ES-I3 (cell line): ENCODE results near the gene PHACTR1.

Source experiments
- H3K36me3 ChIP-seq: 2 replicates; pipeline ENCODE4 v1.6.1; 2013; ENCODE audit warnings: mild to moderate bottlenecking, low read length, control low read depth, moderate library complexity; ENCODE audit not compliant: insufficient read depth
- H3K4me1 ChIP-seq: 2 replicates; pipeline ENCODE4 v1.6.1; 2013; ENCODE audit warnings: mild to moderate bottlenecking, control low read depth, low read length; ENCODE audit not compliant: insufficient read depth
- H3K9ac ChIP-seq: 2 replicates; pipeline ENCODE4 v1.6.1; 2013; ENCODE audit warnings: low read depth, mild to moderate bottlenecking, low read length, moderate library complexity
- H3K9me3 ChIP-seq: 2 replicates; pipeline ENCODE4 v1.6.1; 2013; ENCODE audit warnings: mild to moderate bottlenecking, low read length, moderate library complexity; ENCODE audit not compliant: control insufficient read depth, insufficient read depth

PHACTR1 gene

DNA sequence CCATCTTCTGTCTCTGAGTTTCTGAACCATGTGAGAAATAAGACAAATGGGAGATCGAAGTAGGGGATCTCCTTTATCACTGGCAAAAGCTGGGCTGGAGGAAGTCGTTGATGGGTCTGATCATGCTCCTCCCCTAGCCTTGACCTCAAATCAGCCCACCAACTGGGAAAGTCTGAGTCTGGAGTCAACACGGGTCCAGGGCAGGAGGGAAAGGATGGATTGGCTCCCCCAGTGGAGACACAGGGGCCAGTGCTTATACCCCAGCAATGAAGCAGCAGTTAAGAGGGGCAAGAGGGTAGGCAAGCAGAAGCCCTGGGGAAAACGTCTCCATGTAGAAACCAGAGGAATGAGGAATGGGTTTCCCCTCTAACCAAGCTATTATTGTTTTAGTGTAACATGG lies 459.2 kb downstream of the PHACTR1 start:
- H3K36me3 ChIP-seq, result no peaks in the 10 kb centered on the region
- no peaks in the 10 kb centered on the region for H3K4me1 ChIP-seq
- H3K9ac ChIP-seq, result no peak overlapping the region
- H3K9me3 ChIP-seq, result no peaks in the 10 kb centered on the region

DNA sequence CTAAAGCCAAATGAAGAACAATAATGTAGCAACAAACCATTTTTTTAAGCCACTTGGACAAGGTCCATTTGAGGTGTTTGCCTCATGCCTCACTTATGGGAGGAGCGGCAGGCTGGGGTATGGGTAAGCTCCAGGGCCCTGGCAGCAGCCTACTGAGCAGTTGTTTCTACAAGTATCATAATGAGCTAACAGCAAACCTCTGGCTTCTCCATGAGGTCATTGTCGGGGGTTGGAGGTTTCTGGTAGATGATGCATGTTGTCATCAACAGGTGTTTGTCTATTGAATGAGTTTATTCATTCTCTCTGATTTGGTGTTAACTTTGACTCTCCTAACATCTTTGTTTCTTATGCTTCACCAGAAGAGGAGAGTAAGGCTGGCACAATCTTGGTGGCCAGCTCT lies 461.1 kb downstream of the PHACTR1 start:
- H3K9me3 ChIP-seq, result no peaks in the 10 kb centered on the region
- H3K9ac ChIP-seq, result no peak overlapping the region
- H3K36me3 ChIP-seq, result no peaks in the 10 kb centered on the region
- H3K4me1 ChIP-seq, result no peaks in the 10 kb centered on the region

DNA sequence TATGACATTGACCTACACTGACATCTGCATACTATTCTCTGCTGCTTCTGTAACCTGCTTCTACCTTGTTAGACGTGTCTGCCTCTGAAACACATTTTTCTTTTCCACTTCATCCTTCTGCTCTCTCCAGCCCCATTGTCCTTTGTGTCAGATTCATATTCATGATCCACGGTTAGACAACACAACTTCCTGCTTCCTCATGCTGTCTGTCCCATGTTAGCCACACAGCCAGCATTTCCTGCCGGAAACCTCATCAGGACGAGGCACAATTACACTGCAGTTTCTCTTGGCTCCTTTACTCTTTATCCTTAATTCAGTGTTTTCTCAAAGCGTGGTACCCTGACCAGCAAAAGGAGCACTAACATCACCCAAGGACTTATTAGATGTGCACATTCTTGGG lies 461.5 kb downstream of the PHACTR1 start:
- no peaks in the 10 kb centered on the region for H3K9me3 ChIP-seq
- no peaks in the 10 kb centered on the region for H3K36me3 ChIP-seq
- H3K4me1 ChIP-seq, result no peaks in the 10 kb centered on the region
- no peak overlapping the region for H3K9ac ChIP-seq

DNA sequence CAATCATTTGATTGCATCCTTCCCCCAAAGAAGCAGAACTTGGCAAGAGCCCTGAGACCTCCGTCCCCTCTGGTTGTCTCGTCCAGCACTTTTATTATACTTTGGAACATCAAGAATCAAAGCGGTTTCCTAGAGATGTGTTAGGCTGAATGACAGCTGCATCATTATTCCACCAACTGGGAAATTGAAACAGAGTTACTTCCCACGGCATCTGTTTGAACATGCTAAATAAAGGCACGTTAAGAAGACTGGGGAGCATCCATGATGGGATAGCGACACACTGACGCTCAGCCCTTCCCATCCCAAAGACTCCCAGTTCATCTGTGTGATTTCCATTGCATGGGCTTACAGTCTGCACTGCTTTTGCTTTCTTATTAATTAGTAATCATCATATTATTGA lies 464.0 kb downstream of the PHACTR1 start:
- Histone ChIP-seq H3K9ac (no peak overlapping the region), H3K9me3 (no peaks in the 10 kb centered on the region), H3K4me1 (no peaks in the 10 kb centered on the region), H3K36me3 (no peaks in the 10 kb centered on the region)

DNA sequence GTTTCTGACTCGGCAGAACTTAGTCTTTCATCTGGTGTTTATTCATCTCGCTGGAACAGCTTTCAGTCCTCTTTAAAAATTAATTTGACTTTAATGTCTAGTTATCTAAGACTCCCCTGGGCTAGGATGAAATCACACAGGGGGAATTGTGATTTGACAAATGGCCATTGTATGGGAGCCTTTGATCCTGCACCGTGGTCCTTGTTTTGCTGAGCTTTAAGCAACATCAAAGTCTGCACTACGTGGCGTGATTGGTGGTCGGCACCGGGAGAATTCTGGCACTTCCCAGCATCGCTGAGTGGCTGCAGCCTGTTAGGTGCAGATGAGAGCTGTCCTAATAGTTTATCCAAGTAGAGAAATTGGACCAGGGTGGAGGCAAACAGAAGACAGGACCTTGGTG lies 464.8 kb downstream of the PHACTR1 start:
- H3K36me3 ChIP-seq, result no peaks in the 10 kb centered on the region
- H3K9ac ChIP-seq, result no peak overlapping the region
- H3K4me1 ChIP-seq, result no peaks in the 10 kb centered on the region
- H3K9me3 ChIP-seq, result no peaks in the 10 kb centered on the region

DNA sequence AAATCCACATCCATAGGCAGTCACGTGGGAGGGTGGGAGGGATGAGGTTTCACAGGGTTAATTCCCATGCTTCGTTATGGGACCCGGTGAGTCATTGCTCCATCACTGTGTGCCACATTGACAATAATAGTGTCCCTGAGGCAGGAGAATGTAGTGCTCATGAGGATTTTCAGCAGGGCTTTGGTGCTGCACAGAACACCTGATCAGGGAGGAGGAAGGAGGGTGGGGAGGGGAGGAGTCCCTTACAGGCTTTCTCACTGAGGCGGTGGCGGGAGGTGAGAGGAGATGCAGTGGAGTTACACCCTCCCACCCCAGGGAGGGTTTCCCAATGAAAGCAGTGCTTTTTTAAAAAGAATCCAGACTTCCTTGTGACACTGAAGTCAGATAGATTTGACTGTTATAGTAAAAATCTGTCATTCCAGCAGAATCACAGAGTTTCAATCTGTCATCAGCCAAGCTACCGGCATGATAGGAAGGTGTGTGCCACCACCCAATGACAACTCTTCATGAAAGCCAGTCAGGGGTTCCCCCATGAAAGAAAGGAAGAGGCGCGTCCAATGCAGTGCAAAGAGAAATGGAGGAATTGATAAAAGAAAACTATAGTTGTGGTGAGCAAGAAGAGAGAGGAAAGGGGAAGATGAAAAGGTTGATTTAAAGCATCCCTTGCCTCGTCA lies 467.0 kb downstream of the PHACTR1 start:
- Histone ChIP-seq H3K9ac (no peak overlapping the region), H3K4me1 (no peaks in the 10 kb centered on the region), H3K9me3 (no peaks in the 10 kb centered on the region), H3K36me3 (no peaks in the 10 kb centered on the region)

DNA sequence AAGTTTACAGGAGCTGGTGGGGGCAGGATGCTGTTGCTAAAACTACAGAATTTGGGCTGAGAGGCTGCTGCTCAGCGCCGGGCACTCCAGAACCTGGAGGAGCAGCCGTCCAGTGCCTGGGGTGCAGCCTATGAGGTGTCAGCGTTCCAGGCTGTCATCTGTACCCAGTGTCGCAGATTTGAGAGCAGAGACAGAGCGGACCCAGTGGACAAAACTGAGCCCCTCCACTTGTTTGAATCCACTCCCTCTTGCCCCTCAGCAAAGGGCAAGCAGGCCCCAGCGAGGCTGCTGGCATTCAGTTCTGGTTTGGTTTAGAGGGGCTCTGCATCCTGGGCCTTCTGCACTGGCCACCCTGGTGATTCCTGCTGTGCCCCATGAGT lies 467.5 kb downstream of the PHACTR1 start:
- Histone ChIP-seq H3K36me3 (no peaks in the 10 kb centered on the region), H3K9ac (no peak overlapping the region), H3K9me3 (no peaks in the 10 kb centered on the region), H3K4me1 (no peaks in the 10 kb centered on the region)

DNA sequence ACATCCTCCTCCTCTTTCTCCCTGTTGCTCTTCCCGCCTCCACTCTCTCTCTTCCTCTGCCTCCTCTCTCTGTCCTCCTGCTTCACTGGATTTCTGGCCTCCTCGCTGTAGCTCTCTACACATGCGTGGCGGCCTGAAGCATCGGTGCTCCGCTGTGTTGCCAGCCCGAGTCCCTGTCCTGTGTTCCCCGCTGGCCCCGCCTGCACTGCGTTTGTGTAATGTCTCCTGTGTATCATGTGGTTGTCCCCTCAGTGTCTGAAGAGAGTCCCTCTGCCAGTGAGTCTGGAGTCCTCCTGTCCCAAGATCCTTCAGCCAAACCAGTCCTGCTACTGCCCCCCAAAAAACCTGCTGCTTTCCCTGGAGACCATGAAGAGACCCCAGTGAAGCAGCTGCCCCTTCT lies 468.0 kb downstream of the PHACTR1 start:
- no peaks in the 10 kb centered on the region for H3K9me3 ChIP-seq

DNA sequence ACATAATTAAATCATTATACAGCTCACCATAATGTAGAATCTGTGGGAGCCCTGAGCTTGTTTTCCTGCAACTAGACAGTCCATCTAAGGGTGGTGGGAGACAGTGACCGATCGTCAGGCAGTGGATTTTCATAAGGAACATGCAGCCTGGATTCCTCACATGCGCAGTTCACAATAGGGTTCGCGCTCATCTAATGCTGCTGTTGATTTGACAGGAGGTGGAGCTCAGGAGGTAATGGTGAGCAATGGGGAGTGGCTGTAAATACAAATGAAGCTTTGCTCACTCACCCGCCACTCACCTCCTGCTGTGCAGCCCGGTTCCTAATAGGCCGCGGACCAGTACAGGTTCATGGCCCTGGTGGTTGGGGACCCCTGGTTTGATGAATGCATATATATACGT lies 470.3 kb downstream of the PHACTR1 start:
- no peaks in the 10 kb centered on the region for H3K36me3 ChIP-seq
- H3K9me3 ChIP-seq, result no peaks in the 10 kb centered on the region
- H3K9ac ChIP-seq, result no peak overlapping the region
- H3K4me1 ChIP-seq, result no peaks in the 10 kb centered on the region

More for the DNA sequence above, 468.0 kb downstream of the PHACTR1 start:
- Histone ChIP-seq H3K4me1 (no peaks in the 10 kb centered on the region), H3K36me3 (no peaks in the 10 kb centered on the region), H3K9ac (no peak overlapping the region)

DNA sequence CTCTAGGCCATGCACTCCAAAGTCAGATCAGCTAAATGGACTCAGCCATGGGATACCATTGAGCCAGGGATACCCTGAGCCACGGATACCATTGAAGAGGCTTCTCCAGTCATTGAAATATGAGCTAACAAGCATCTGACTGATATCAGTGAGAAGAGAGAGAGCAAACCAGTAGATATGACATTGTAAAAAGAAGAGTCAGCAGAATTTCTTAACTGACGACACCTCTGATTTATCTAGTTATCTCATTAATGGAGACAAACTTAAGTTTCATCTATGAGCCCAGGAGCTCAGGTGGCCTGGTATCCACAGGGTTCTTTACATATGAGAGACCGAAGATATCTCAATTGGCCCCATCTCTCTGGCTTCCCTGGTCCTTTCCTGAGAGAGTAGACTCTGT lies 471.1 kb downstream of the PHACTR1 start:
- Histone ChIP-seq H3K9ac (no peak overlapping the region), H3K4me1 (no peaks in the 10 kb centered on the region; the same call in 1 of the 2 replicates), H3K36me3 (no peaks in the 10 kb centered on the region), H3K9me3 (no peaks in the 10 kb centered on the region)

DNA sequence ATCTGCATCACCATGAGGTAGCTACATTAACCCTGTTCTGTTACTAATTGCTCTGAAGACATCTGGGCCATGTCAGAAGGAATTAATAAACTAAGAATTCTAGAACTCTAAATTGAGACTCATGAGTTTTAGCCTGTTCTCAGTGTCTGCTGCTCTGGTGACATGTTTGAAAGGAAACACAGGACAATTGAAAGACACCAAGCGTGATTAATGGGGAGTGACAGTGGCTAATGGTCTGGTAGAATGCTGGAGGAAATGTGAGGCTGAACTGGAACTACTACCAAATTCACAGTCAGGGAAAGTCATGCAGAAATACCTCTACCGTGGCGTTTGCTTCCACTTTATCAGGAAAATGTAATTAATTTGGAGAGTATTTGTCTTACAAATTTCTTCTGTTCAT lies 471.7 kb downstream of the PHACTR1 start:
- Histone ChIP-seq H3K9me3 (no peaks in the 10 kb centered on the region), H3K36me3 (no peaks in the 10 kb centered on the region), H3K9ac (no peak overlapping the region), H3K4me1 (no peaks in the 10 kb centered on the region; the same call in 1 of the 2 replicates)

DNA sequence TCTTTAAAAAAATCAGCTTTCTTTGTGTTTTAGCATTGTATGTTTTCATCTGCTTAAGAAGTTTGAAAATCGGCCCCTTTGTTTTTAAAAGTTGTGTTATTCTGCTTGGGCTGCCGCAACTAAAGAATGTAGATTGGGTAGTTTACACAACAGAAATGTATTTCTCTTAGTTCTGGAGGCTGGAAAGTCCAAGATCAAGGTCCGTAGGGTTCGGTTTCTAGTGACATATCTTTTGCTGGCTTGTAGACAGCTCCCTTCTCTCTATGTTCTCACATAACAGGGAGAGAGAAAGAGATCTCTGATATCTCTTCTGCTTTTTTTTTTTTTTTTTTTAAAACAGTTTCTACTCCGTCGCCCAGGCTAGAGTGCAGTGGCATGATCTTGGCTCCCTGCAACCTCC lies 473.1 kb downstream of the PHACTR1 start:
- Histone ChIP-seq H3K9me3 (no peaks in the 10 kb centered on the region), H3K4me1 (no peaks in the 10 kb centered on the region; the same call in 1 of the 2 replicates), H3K36me3 (no peaks in the 10 kb centered on the region), H3K9ac (no peak overlapping the region)

DNA sequence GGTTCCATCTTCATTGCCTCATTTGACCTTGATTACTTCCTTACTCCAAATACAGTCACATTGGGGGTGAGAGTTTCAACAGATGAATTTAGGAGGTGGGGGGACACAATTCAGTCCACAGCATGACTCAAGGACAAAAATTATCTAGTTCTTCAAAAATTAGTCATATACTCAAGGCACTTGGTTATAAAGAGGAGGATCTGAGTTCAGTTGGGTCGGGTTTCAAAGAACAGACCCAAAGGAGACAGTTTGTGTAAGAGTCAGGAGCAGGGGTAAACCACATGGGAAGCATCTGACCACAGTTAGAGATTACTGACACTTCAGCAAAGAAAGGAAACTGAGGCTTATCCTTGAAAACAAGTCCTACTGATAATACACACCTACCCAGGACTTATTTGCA lies 473.8 kb downstream of the PHACTR1 start:
- no peaks in the 10 kb centered on the region; the same call in 1 of the 2 replicates for H3K4me1 ChIP-seq
- no peaks in the 10 kb centered on the region for H3K9me3 ChIP-seq
- no peak overlapping the region for H3K9ac ChIP-seq
- H3K36me3 ChIP-seq, result no peaks in the 10 kb centered on the region

DNA sequence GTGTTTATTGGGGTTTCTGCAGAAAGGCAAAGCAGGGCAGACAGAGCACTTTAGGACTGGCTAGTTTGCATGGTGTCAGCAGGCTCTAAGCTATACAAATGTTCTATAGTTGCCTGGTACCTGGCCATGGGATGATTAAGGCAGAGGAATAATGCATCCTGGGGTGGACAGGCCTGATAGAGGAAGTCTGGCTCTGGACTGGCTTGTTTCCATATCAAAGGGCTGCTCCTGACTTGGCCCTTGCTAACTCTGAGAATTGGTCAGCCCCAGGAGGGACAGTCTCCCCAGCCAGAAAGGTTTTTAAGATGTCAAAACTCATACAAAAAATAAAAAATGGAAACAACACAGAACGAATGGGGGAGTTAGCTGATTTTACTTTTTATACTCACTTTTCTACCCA lies 474.9 kb downstream of the PHACTR1 start:
- Histone ChIP-seq H3K9me3 (no peaks in the 10 kb centered on the region), H3K36me3 (no peaks in the 10 kb centered on the region), H3K9ac (no peak overlapping the region), H3K4me1 (no peaks in the 10 kb centered on the region; the same call in 1 of the 2 replicates)

DNA sequence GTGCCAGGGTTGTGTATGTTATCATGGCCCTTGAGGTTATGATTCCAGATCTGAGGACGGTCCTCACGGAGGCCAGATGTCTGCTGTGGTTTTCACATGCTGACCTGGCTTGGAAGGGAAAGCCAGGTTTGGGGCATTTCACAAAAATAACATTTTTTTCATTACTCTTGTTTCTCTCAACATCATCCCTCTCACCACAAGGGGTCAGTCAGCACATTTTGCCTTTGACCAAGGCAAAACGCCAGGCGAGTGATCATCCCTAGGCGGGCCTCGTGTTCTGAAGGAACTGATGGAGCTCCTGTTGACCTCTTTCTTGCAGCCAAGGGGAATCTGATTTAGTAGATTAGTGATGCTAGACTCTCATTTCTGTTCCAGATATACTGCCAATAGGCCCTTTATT lies 478.3 kb downstream of the PHACTR1 start:
- no peaks in the 10 kb centered on the region for H3K36me3 ChIP-seq
- no peaks in the 10 kb centered on the region; the same call in 1 of the 2 replicates for H3K4me1 ChIP-seq
- H3K9ac ChIP-seq, result no peak overlapping the region
- no peaks in the 10 kb centered on the region for H3K9me3 ChIP-seq

DNA sequence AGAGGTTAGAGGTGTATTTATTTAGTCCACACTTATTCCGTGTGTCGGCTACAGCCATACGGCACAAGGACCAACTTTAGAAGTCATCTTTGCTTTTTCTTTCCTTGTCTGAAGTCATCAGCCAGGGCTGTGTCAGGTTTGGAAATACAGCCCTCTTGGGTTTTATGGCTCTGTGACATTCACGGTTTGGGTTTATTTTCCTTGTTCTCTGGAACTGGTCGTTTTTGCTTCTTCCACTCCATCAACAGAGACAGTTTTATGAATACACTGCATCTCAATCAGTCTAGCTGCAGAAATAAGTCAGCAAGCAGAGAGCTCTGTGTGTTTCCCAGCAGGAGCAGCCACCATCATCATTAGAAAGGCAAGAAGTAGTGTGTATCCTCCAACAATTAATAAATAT lies 479.2 kb downstream of the PHACTR1 start:
- Histone ChIP-seq H3K36me3 (no peaks in the 10 kb centered on the region), H3K9me3 (no peaks in the 10 kb centered on the region), H3K9ac (no peak overlapping the region), H3K4me1 (no peaks in the 10 kb centered on the region; the same call in 1 of the 2 replicates)
